Inferior parietal cortex (tissue), 1 donor: ENCODE results near the gene MMP10.
"Not testable (repeated sequence)": the region's sequence is repeated elsewhere in the genome, so short reads cannot be mapped to it uniquely, and the experiment has no call there.

ENCODE experiments used
- DNase-seq: peaks from one replicate; pipeline ENCODE4 v3.0.0-alpha.2; 2016; ENCODE audit errors: extremely low spot score

MMP10 gene

GRCh38 chr11:102783720-102784119, 3.3 kb upstream of the MMP10 start:
- no peak for DNase-seq

GRCh38 chr11:102783016-102783415, 2.6 kb upstream of the MMP10 start:
- DNase-seq = no peak

GRCh38 chr11:102781676-102782075, 1.2 kb upstream of the MMP10 start:
- DNase-seq = no peak

GRCh38 chr11:102776454-102776853, 4.0 kb downstream of the MMP10 start:
- DNase-seq = no peak

- DNase-seq = no peak
Measured at GRCh38 chr11:102773386-102773785, 7.0 kb downstream of the MMP10 start.

GRCh38 chr11:102771351-102771750, 9.1 kb downstream of the MMP10 start:
- DNase-seq = no peak

GRCh38 chr11:102770191-102770590, 10.2 kb downstream of the MMP10 start:
- DNase-seq = no peak

- no peak for DNase-seq
Measured at GRCh38 chr11:102767800-102768199, 12.6 kb downstream of the MMP10 start.

GRCh38 chr11:102763440-102763839, 17.0 kb downstream of the MMP10 start:
- no peak for DNase-seq

GRCh38 chr11:102762361-102762767, 18.1 kb downstream of the MMP10 start:
- no peak for DNase-seq

- no peak for DNase-seq
Measured at GRCh38 chr11:102761646-102762238, 18.7 kb downstream of the MMP10 start.

GRCh38 chr11:102760344-102761035, 19.9 kb downstream of the MMP10 start:
- DNase-seq = no peak

- no peak for DNase-seq
Measured at GRCh38 chr11:102757823-102758549, 22.4 kb downstream of the MMP10 start.

GRCh38 chr11:102753267-102753666, 27.2 kb downstream of the MMP10 start:
- no peak for DNase-seq

GRCh38 chr11:102751673-102752072, 28.8 kb downstream of the MMP10 start:
- no peak for DNase-seq

GRCh38 chr11:102749101-102749722, 31.2 kb downstream of the MMP10 start:
- no peak for DNase-seq

- not testable (repeated sequence) for DNase-seq
Measured at GRCh38 chr11:102746746-102747578, 33.5 kb downstream of the MMP10 start.

GRCh38 chr11:102734650-102735049, 45.8 kb downstream of the MMP10 start:
- no peak for DNase-seq

GRCh38 chr11:102733232-102733875, 47.1 kb downstream of the MMP10 start:
- no peak for DNase-seq

- DNase-seq = not testable (repeated sequence)
Measured at GRCh38 chr11:102730944-102731343, 49.5 kb downstream of the MMP10 start.
